SK-N-SH (cell line): ENCODE results near the gene DLG2. TPM values are rescaled to one million over a fixed set of nuclear protein-coding genes. Genes with fewer than 3 reads are reported as not detected.
"Not testable (repeated sequence)": the region's sequence is repeated elsewhere in the genome, so short reads cannot be mapped to it uniquely, and the experiment has no call there.

Experiments
- CTCF ChIA-PET: fragments of 300-600, 350-600 bp; formaldehyde crosslinking; extraction: SDS; loops from one replicate; lab custom pipeline; 2021; lab: Yijun Ruan, JAX
- POLR2A ChIA-PET: fragments of 350-600 bp; sonication (Branson Sonifier 250); formaldehyde crosslinking; extraction: SDS; loops from one replicate; lab custom pipeline; 2020; ENCODE audit warnings: antibody characterized with exemption, inconsistent platforms; lab: Yijun Ruan, JAX
- DNase-seq: peaks from one replicate; pipeline ENCODE4 v3.0.0; 2012
- H2AFZ ChIP-seq: fragments of 200-600 bp; sonication (generic); 2 replicates; pipeline ENCODE4 v1.8.1; 2016; ENCODE audit warnings: antibody characterized with exemption, mild to moderate bottlenecking, low read depth
- H3F3A ChIP-seq: fragments of 200-600 bp; sonication (generic); replicated peaks from 2 replicates; pipeline ENCODE3; 2016; ENCODE audit warnings: antibody characterized with exemption, mild to moderate bottlenecking; ENCODE audit not compliant: insufficient read depth
- H3K27ac ChIP-seq, 2 experiments: fragments of 200-500 bp in 1 of 2; fragments of 200-600 bp in 1 of 2; sonication (Bioruptor generic) in 1 of 2; sonication (generic), shearing (Covaris generic) in 1 of 2; 2 replicates each; pipeline versions ENCODE4 v1.5.1 to v1.6.1; 2014 to 2016; ENCODE audit warnings: low read depth in 2 of 2, inconsistent platforms in 1 of 2, low read length in 1 of 2, mild to moderate bottlenecking in 1 of 2, mixed read lengths in 1 of 2
- H3K27me3 ChIP-seq: fragments of 200-600 bp; sonication (generic), shearing (Covaris generic); 2 replicates; pipeline ENCODE4 v1.6.1; 2016; ENCODE audit warnings: mixed run types; ENCODE audit not compliant: insufficient read depth
- H3K36me3 ChIP-seq, 2 experiments: fragments of 200-500 bp in 1 of 2; fragments of 200-600 bp in 1 of 2; sonication (Bioruptor generic) in 1 of 2; sonication (generic) in 1 of 2; replicated peaks in 1 of 2; 2 replicates each; pipeline versions ENCODE3 to v1.5.1; 2014 to 2016; ENCODE audit warnings: low read length in 1 of 2, mild to moderate bottlenecking in 1 of 2; ENCODE audit not compliant: insufficient read depth in 2 of 2, control insufficient read depth in 1 of 2
- H3K4me1 ChIP-seq, 2 experiments: fragments of 200-500 bp in 1 of 2; fragments of 200-600 bp in 1 of 2; sonication (Bioruptor generic) in 1 of 2; sonication (generic), shearing (Covaris generic) in 1 of 2; 2 replicates each; pipeline versions ENCODE4 v1.5.1 to v1.6.1; 2014 to 2016; ENCODE audit warnings: low read depth in 1 of 2, low read length in 1 of 2, mixed run types in 1 of 2; ENCODE audit not compliant: insufficient read depth in 2 of 2, control insufficient read depth in 1 of 2
- H3K4me2 ChIP-seq: fragments of 200-600 bp; sonication (generic), shearing (Covaris generic); 2 replicates; pipeline ENCODE4 v1.6.1; 2017; ENCODE audit warnings: mixed run types
- H3K4me3 ChIP-seq, 2 experiments: fragments of 200-500 bp in 1 of 2; fragments of 200-600 bp in 1 of 2; sonication (Bioruptor generic) in 1 of 2; sonication (generic), shearing (Covaris generic) in 1 of 2; 2 replicates each; pipeline versions ENCODE4 v1.5.1 to v1.8.1; 2014 to 2016; ENCODE audit warnings: low read depth in 2 of 2, inconsistent platforms in 1 of 2, low read length in 1 of 2, mild to moderate bottlenecking in 1 of 2, mixed read lengths in 1 of 2, moderate library complexity in 1 of 2
- H3K79me2 ChIP-seq: fragments of 200-600 bp; sonication (generic); 2 replicates; pipeline ENCODE4 v1.8.1; 2017; ENCODE audit warnings: mild to moderate bottlenecking; ENCODE audit not compliant: insufficient read depth
- H3K9ac ChIP-seq: fragments of 200-600 bp; sonication (generic); 2 replicates; pipeline ENCODE4 v1.6.1; 2017; ENCODE audit warnings: mixed run types
- H3K9me2 ChIP-seq: fragments of 200-600 bp; sonication (generic); 2 replicates; pipeline ENCODE4 v1.6.1; 2017; ENCODE audit warnings: mixed run types
- H3K9me3 ChIP-seq: fragments of 200-600 bp; sonication (generic); 2 replicates; pipeline ENCODE4 v1.6.1; 2017; ENCODE audit warnings: mixed run types, mild to moderate bottlenecking, moderate library complexity
- H4K20me1 ChIP-seq: fragments of 200-600 bp; sonication (generic); 2 replicates; pipeline ENCODE4 v1.6.1; 2017; ENCODE audit warnings: mild to moderate bottlenecking, mixed run types; ENCODE audit not compliant: insufficient read depth
- IRF3 ChIP-seq: fragments of 150-350 bp; IDR thresholded peaks from 2 replicates; pipeline ENCODE4 v1.6.1; 2016; ENCODE audit warnings: mild to moderate bottlenecking, low read depth, low read length
- MEF2A ChIP-seq: IDR thresholded peaks from 2 replicates; pipeline ENCODE4 v1.4.0; 2012; ENCODE audit warnings: low read depth, borderline replicate concordance
- MXI1 ChIP-seq: IDR thresholded peaks from 2 replicates; pipeline ENCODE4 v1.6.1; 2012; ENCODE audit warnings: mild to moderate bottlenecking, low read depth, low read length, improper control_type of control experiment
- NRF1 ChIP-seq: IDR thresholded peaks from 2 replicates; pipeline ENCODE4 v1.6.1; 2012; ENCODE audit warnings: low read depth, mild to moderate bottlenecking, low read length
- POLR2AphosphoS5 ChIP-seq: IDR thresholded peaks from 2 replicates; pipeline ENCODE4 v1.6.1; 2012; ENCODE audit warnings: low read depth, low read length
- WGBS: methylation state at CpG from one replicate; pipeline ENCODE4 v1.1.6; 2017; ENCODE audit warnings: low lambda C conversion rate; 5-methylcytosine and 5-hydroxymethylcytosine counted together
- polyA plus RNA-seq, 3 experiments: library from polyadenylated mRNA; depleted of rRNA; stranded (reverse); fragments of >200 nt; gene quantifications; 2 replicates each; pipeline ENCODE4 v1.2.3, GENCODE V29; 2012

The DLG2 gene
- polyA plus RNA-seq, 1 of the 3 experiments (the other 2 are of a cell fraction), result 0.21 TPM

DNA sequence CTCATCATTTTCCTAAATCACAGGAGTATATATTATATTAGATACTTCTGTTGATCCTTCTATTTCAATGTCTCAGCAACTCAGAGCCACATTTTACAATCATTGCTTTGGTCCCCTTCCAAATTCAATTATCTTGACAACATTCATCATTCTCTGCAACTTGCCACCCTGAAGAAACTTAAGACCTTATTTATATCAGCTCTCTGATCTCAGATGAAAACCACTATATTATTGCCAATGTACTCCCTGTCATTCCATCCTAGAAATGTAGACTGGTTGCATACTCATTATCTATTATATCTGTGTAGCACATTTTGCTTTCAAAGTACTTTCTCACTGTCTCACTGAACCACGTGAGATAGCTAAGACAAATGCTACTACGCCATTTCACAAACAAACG lies 379.3 kb downstream of the DLG2 start:
- Histone ChIP-seq H3K4me2 (no peak overlapping the region), H3K27me3 (no peaks in the 10 kb centered on the region), H3K9ac (no peak overlapping the region), H4K20me1 (no peaks in the 10 kb centered on the region), H3K4me1 (no peaks in the 10 kb centered on the region), H3K4me3 (no peak overlapping the region), H3K79me2 (no peaks in the 10 kb centered on the region), H3K27ac (no peak overlapping the region), H3K9me2 (no peaks in the 10 kb centered on the region), H2AFZ (no peak overlapping the region), H3F3A (no peaks in the 10 kb centered on the region), H3K36me3 (no peaks in the 10 kb centered on the region), H3K9me3 (no peaks in the 10 kb centered on the region)
- ChIA-PET CTCF (no interaction called here), POLR2A (no interaction called here)
- TF ChIP-seq POLR2AphosphoS5 (no peak), NRF1 (no peak)
- no peak for DNase-seq
- 8% methylated on average over 3 of the region's 3 CpGs for WGBS

GRCh38 chr11:85238906-85239305 lies 388.2 kb downstream of the DLG2 start:
- no peaks in the 10 kb centered on the region for H3K27me3 ChIP-seq
- no peaks in the 10 kb centered on the region for H3F3A ChIP-seq
- no peaks in the 10 kb centered on the region for H3K9me2 ChIP-seq
- 14% methylated on average over 1 of the region's 1 CpG for WGBS
- no peak for DNase-seq
- no peak overlapping the region for H2AFZ ChIP-seq
- no peaks in the 10 kb centered on the region for H3K79me2 ChIP-seq
- no peaks in the 10 kb centered on the region for H4K20me1 ChIP-seq
- H3K4me1 ChIP-seq, result no peaks in the 10 kb centered on the region
- TF ChIP-seq MXI1, result no peak
- POLR2A ChIA-PET, result no interaction called here
- CTCF ChIA-PET, result no interaction called here
- no peak overlapping the region for H3K4me3 ChIP-seq
- no peak overlapping the region for H3K4me2 ChIP-seq
- no peaks in the 10 kb centered on the region for H3K9me3 ChIP-seq
- no peak overlapping the region for H3K9ac ChIP-seq
- H3K27ac ChIP-seq, result no peak overlapping the region
- H3K36me3 ChIP-seq, result no peaks in the 10 kb centered on the region

DNA sequence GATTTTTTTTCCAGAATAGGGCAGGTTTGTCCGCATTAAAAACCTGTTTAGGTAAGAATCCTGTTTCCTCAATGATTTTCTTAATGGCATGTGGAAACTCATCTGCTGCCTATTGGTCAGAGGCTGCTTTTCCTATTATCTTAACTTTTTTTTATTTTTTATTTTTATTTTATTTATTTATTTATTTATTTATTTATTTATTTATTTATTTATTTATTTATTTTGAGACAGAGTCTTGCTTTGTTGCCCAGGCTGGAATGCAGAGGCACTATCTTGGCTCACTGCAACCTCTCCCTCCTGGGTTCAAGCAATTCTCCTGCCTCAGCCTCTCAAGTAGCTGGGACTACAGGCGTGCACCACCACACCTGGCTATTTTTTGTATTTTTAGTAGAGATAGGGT lies 389.1 kb downstream of the DLG2 start:
- H3K27ac ChIP-seq, H3F3A ChIP-seq, POLR2A ChIA-PET, CTCF ChIA-PET, H4K20me1 ChIP-seq, H3K36me3 ChIP-seq, H3K79me2 ChIP-seq, H3K4me3 ChIP-seq, H3K9ac ChIP-seq, DNase-seq, H3K27me3 ChIP-seq, H3K9me2 ChIP-seq, H3K4me1 ChIP-seq, H3K4me2 ChIP-seq, H3K9me3 ChIP-seq, H2AFZ ChIP-seq: not testable (repeated sequence)
- WGBS, result 10% methylated on average over 2 of the region's 2 CpGs

DNA sequence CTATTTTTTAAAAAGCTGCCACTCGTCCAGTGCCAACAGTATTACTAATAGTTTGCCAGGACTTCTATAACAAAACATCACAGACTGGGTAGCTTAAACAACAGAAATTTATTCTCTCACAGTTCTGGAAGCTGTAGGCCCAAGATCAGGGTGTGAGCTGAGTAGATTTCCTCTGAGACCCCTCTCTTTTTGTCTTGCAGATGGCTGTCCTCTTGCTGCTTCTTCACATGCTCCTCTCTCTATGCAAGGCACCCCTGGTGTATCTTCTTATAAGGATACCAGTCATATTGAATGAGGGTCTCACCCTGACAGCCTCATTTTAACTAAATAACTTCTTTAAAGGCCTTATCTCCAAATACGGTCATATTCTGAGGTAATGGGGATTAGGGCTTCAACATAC lies 390.9 kb downstream of the DLG2 start:
- Histone ChIP-seq H3K27ac (no peak overlapping the region), H3K79me2 (no peaks in the 10 kb centered on the region), H3K4me2 (no peak overlapping the region), H4K20me1 (no peaks in the 10 kb centered on the region), H3K9ac (no peak overlapping the region), H3K4me1 (no peaks in the 10 kb centered on the region), H2AFZ (no peak overlapping the region), H3K4me3 (no peak overlapping the region), H3K27me3 (no peaks in the 10 kb centered on the region), H3K36me3 (no peaks in the 10 kb centered on the region), H3K9me3 (no peaks in the 10 kb centered on the region), H3K9me2 (no peaks in the 10 kb centered on the region), H3F3A (no peaks in the 10 kb centered on the region)
- 30% methylated on average over 2 of the region's 2 CpGs for WGBS
- no peak for DNase-seq
- ChIA-PET CTCF (no interaction called here), POLR2A (no interaction called here)
- TF ChIP-seq MEF2A (no peak), IRF3 (no peak)
